HG03097 (cell line): Measurements from ENCODE around the gene COPB1.

Source experiments
- ATAC-seq: cut with Tn5 transposase; IDR thresholded peaks from one replicate; pipeline ENCODE4 v1.9.1; 2021; ENCODE audit not compliant: unreplicated experiment, low FRiP score

COPB1 gene

DNA sequence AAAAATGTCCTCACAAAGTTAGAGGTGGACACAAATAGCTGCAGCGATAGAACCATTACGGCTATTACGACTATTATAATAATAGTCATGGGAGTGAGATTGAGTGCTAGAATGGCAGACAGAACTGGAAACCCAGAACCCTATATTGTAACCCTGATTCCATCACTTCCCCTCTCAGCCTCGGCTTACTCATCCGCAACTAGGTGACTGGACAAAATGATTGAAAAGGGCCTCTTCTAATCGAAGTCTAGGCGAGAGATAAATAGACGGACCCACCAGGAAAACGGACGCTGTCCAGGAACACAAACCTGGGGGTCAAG lies 19.9 kb upstream of the COPB1 start:
- no peak for ATAC-seq

GRCh38 chr11:14518820-14519219 lies 19.2 kb upstream of the COPB1 start:
- no peak for ATAC-seq

- ATAC-seq: no peak
Measured at GRCh38 chr11:14513800-14514199, 14.2 kb upstream of the COPB1 start.

GRCh38 chr11:14506532-14506931 lies 6.9 kb upstream of the COPB1 start:
- no peak for ATAC-seq

DNA sequence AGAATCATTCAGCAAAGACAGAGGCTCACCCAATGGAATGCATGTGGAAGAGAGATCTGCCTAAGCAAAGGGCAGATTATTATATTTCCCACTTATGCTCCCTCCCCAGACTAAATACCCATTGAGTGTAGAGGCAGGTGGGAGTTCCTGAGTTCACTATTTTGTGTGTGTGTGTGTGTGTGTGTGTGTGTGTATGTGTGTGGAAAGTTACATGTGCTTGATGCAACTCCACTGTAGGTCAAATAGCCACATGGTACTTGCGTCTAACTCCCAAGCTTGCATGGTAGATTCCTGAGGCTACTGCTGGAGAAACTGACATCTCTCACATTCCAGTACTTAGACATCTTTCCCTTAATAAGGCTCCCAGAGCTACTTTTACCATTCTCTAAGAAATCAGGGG lies 3.4 kb upstream of the COPB1 start:
- no peak for ATAC-seq

DNA sequence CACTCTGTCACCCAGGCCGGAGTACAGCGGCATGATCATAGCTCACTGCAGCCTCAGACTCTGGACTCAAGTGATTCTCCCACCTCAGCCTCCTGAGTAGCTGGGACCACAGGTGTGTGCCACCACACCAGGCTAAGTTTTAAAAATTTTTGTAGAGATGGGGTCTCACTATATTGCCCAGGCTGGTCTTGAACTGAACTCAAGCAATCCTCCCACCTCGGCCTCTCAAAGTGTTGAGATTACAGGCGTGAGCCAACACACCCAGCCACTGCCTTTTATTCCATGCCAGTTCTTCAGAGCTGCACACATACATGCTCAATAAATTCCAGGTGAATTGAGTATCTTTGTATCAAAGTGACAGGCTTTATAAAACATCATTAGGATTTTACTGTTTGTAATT lies 2.4 kb upstream of the COPB1 start:
- ATAC-seq: no peak

- ATAC-seq: peak; percentile 26
Measured at GRCh38 chr11:14500181-14500651, 605 bp upstream of the COPB1 start.

DNA sequence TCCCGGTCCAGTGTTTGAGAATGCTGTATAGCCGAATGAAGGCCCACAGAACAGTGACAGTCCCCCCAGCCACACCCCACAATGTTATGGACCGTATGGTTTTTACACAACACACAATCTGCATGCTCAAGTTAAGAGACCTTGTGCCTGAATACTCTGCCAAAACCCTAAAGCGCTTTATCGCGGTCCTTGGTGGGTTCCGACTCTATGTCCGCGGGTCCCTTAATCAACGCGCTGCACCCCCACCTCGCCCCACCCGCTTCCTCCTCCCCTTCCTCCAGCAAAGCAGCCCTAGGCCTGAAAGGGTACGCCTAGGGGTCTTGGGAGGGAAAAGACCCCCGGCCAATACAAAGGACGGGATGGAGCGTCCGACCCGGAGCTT lies 442 bp downstream of the COPB1 start:
- ATAC-seq: peak; percentile 12

GRCh38 chr11:14480716-14481115 lies 18.9 kb downstream of the COPB1 start:
- no peak for ATAC-seq

DNA sequence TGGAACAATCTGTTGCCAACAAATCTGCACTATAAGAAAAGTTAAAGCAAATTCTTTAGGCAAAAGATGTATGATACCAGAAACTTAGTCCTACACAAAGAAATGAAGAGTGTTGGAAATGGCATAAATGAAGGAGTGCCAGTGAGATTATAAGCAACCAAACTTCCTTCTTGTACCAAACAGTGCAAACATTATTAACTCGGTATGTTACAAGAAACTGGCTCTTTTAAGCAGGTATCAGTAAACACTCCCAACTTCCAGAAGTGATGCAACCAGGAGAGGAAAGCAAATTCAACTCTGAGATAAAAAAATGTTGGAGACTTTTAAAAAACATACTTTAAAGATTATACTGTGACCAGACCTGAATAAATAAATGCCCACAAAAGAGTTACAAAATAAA lies 28.5 kb downstream of the COPB1 start:
- ATAC-seq: no peak

GRCh38 chr11:14463623-14464022 lies 36.0 kb downstream of the COPB1 start:
- ATAC-seq: no peak

DNA sequence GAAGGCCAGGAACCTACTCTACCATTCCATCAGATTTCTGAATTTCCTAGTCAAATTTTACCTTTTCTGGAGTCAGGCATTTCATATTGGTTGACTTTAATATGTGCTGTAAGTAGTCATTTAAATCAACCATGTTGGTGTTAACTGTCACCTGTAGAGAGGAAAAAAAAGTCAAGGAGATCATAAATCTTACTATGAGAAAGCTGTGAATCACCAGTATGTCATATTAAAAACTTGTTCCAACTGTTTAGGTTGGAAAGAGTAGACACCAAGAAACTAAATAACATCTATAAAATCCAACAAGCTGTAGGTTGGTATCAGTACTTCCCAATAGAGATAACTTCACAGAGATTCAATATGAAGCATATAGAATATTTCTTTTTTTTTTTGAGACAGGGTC lies 39.5 kb downstream of the COPB1 start:
- no peak for ATAC-seq

DNA sequence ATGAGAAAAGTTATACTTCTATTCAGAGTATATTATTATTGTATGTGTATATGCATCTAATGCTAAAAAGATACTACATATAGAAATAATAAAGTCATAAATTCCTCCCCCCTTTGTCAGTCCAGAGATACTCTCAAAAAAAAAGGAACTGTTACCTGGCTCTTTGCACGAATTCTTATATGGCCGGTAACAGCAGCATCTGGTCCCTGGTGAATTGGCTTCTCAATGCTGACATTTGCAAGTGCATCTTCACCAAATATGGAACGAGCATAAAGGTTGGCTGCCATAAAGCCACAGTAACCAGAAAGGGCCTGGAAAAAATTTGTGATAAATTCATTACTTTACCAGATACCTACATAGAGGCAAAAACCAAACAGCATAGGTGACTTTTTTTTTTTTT lies 41.2 kb downstream of the COPB1 start:
- no peak for ATAC-seq

GRCh38 chr11:14455648-14456430 lies 43.8 kb downstream of the COPB1 start:
- ATAC-seq: no peak

- ATAC-seq: no peak
Measured at GRCh38 chr11:14454861-14455632, 44.6 kb downstream of the COPB1 start.

DNA sequence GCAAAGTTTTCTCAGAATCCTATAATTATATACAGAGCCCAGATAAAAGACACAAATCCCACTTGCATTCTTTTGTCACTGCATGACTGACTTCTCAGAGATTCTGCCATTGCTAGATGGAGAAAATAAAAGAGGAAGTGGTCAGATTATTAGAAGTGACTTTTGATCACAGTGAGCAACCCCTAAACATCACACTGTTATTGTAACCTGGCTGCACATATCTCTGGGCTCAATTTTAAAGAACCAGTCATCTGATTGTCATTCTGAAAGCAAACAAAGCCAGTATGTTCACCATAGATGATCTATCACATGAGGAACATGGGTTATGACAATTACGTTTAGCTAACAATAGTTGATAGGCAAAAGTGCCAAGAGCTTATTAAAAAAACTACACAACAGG lies 47.8 kb downstream of the COPB1 start:
- no peak for ATAC-seq

- ATAC-seq: no peak
Measured at GRCh38 chr11:14449302-14449714, 50.3 kb downstream of the COPB1 start.

DNA sequence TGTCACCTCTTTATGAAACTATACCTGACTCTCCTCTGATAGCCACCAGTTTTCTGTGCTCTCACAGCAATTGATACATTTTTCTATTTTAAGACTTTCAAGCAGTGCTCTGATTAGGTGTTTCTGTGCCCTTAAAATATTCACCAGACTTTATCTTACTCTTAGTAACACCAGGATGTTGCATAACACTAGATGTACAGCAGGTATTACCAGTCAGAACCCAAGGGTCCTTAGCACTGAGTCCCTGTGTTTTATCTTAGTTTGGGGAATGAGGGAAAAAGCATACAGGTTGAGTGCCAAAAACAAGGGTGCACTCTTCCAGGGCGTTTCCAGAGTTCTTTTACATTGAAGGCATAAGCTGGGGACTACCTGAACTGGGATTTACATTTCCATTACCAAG lies 51.4 kb downstream of the COPB1 start:
- no peak for ATAC-seq

GRCh38 chr11:14446701-14447169 lies 52.9 kb downstream of the COPB1 start:
- no peak for ATAC-seq

- ATAC-seq: no peak
Measured at GRCh38 chr11:14445542-14446530, 53.8 kb downstream of the COPB1 start.
